WTC11 (cell line): Measurements from ENCODE around the gene MIPOL1. TPM values are rescaled to one million over a fixed set of nuclear protein-coding genes. Genes with fewer than 3 reads are reported as not detected.

Source experiments
- ATAC-seq: fragments of 200-7000 bp; cut with Tn5 transposase; 2 replicates; pipeline ENCODE4 v1.10.0; 2021; ENCODE audit warnings: mild to moderate bottlenecking, moderate library complexity
- CTCF ChIA-PET: fragments of 300-600 bp; sonication (Branson Sonifier 250); formaldehyde crosslinking; loops from one replicate; lab custom pipeline; 2021; ENCODE audit warnings: antibody characterized with exemption; lab: Charles Lee
- POLR2A ChIA-PET: fragments of 350-600 bp; sonication (Branson Sonifier 250); formaldehyde crosslinking; loops from one replicate; lab custom pipeline; 2021; ENCODE audit warnings: antibody characterized with exemption; lab: Charles Lee
- DNase-seq: peaks from one replicate; pipeline ENCODE4 v3.0.0; 2021; ENCODE audit warnings: low spot score
- H3K27ac Mint-ChIP-seq: 2 replicates; pipeline ENCODE4 v1.8.0; 2021; ENCODE audit warnings: mixed read lengths
- H3K27me3 Mint-ChIP-seq: 2 replicates; pipeline ENCODE4 v1.8.0; 2021; ENCODE audit warnings: low read depth, mild to moderate bottlenecking, moderate library complexity, mixed read lengths
- H3K36me3 Mint-ChIP-seq: 2 replicates; pipeline ENCODE4 v1.8.0; 2021; ENCODE audit warnings: mixed read lengths
- H3K4me1 Mint-ChIP-seq: 2 replicates; pipeline ENCODE4 v1.8.0; 2022; ENCODE audit warnings: mixed read lengths
- H3K4me3 Mint-ChIP-seq: 2 replicates; pipeline ENCODE4 v1.8.0; 2021; ENCODE audit warnings: mild to moderate bottlenecking, moderate library complexity, mixed read lengths
- H3K9me3 Mint-ChIP-seq: 2 replicates; pipeline ENCODE4 v1.8.0; 2021; ENCODE audit warnings: mixed read lengths
- CBFB ChIP-seq: sonication (generic); formaldehyde crosslinking; IDR thresholded peaks from 2 replicates; pipeline ENCODE4 v1.8.1; 2022; ENCODE audit warnings: mild to moderate bottlenecking, low read depth, missing genetic modification reagents
- CREB1 ChIP-seq: sonication (generic); formaldehyde crosslinking; IDR thresholded peaks from 2 replicates; pipeline ENCODE4 v1.8.0; 2023; ENCODE audit warnings: mild to moderate bottlenecking, missing genetic modification reagents
- CREM ChIP-seq: sonication (generic); formaldehyde crosslinking; IDR thresholded peaks from 2 replicates; pipeline ENCODE4 v1.8.1; 2022; ENCODE audit warnings: mild to moderate bottlenecking, missing genetic modification reagents, moderate library complexity
- CTCF ChIP-seq: fragments of 200-600 bp; IDR thresholded peaks from 2 replicates; pipeline ENCODE4 v1.8.0; 2022; ENCODE audit warnings: antibody characterized with exemption
- E2F1 ChIP-seq: sonication (generic); formaldehyde crosslinking; IDR thresholded peaks from 2 replicates; pipeline ENCODE4 v1.8.0; 2022; ENCODE audit warnings: mild to moderate bottlenecking, missing genetic modification reagents
- ERG ChIP-seq: fragments of 250-450 bp; sonication (Bioruptor Pico); IDR thresholded peaks from 2 replicates; pipeline ENCODE4 v1.8.0; 2021; ENCODE audit warnings: mild to moderate bottlenecking
- ESRRA ChIP-seq: sonication (generic); formaldehyde crosslinking; IDR thresholded peaks from 2 replicates; pipeline ENCODE4 v1.8.1; 2022; ENCODE audit warnings: mild to moderate bottlenecking, missing genetic modification reagents, borderline replicate concordance
- FOXP1 ChIP-seq: sonication (generic); formaldehyde crosslinking; IDR thresholded peaks from 2 replicates; pipeline ENCODE4 v1.8.0; 2022; ENCODE audit warnings: missing genetic modification reagents, mild to moderate bottlenecking, moderate library complexity, borderline replicate concordance
- GABPB1 ChIP-seq: sonication (generic); formaldehyde crosslinking; IDR thresholded peaks from 2 replicates; pipeline ENCODE4 v1.8.1; 2023; ENCODE audit warnings: mild to moderate bottlenecking, missing genetic modification reagents
- GRHL2 ChIP-seq: fragments of 250-450 bp; sonication (Bioruptor Pico); IDR thresholded peaks from 2 replicates; pipeline ENCODE4 v1.8.0; 2022; ENCODE audit warnings: mild to moderate bottlenecking, moderate library complexity; ENCODE audit not compliant: insufficient replicate concordance, severe bottlenecking
- KAT7 ChIP-seq: sonication (generic); formaldehyde crosslinking; IDR thresholded peaks from 2 replicates; pipeline ENCODE4 v1.8.1; 2023; ENCODE audit warnings: missing genetic modification reagents, mild to moderate bottlenecking, borderline replicate concordance
- MAX ChIP-seq: sonication (generic); formaldehyde crosslinking; IDR thresholded peaks from 2 replicates; pipeline ENCODE4 v1.8.0; 2022; ENCODE audit warnings: mild to moderate bottlenecking, missing genetic modification reagents
- MYBL2 ChIP-seq: sonication (generic); formaldehyde crosslinking; IDR thresholded peaks from 2 replicates; pipeline ENCODE4 v1.8.1; 2023; ENCODE audit warnings: mild to moderate bottlenecking, moderate library complexity, missing genetic modification reagents
- NR1H2 ChIP-seq: sonication (generic); formaldehyde crosslinking; IDR thresholded peaks from 2 replicates; pipeline ENCODE4 v1.9.0; 2021; ENCODE audit warnings: mild to moderate bottlenecking, moderate library complexity, missing genetic modification reagents
- OVOL2 ChIP-seq: fragments of 250-450 bp; sonication (Bioruptor Pico); IDR thresholded peaks from 2 replicates; pipeline ENCODE4 v1.9.0; 2021; ENCODE audit warnings: mild to moderate bottlenecking, borderline replicate concordance
- RELA ChIP-seq: sonication (generic); formaldehyde crosslinking; IDR thresholded peaks from 2 replicates; pipeline ENCODE4 v1.8.1; 2022; ENCODE audit warnings: missing genetic modification reagents, mild to moderate bottlenecking, borderline replicate concordance
- SOX15 ChIP-seq: fragments of 250-450 bp; sonication (Bioruptor Pico); IDR thresholded peaks from 2 replicates; pipeline ENCODE4 v1.9.0; 2021; ENCODE audit warnings: mild to moderate bottlenecking
- TEAD4 ChIP-seq: sonication (generic); formaldehyde crosslinking; IDR thresholded peaks from 2 replicates; pipeline ENCODE4 v1.8.0; 2022; ENCODE audit warnings: mild to moderate bottlenecking, missing genetic modification reagents
- ZNF121 ChIP-seq: sonication (generic); formaldehyde crosslinking; IDR thresholded peaks from 2 replicates; pipeline ENCODE4 v1.8.0; 2023; ENCODE audit warnings: missing genetic modification reagents
- ZNF232 ChIP-seq: sonication (generic); formaldehyde crosslinking; IDR thresholded peaks from 2 replicates; pipeline ENCODE4 v1.8.0; 2022; ENCODE audit warnings: mild to moderate bottlenecking, missing genetic modification reagents
- ZNF263 ChIP-seq: sonication (generic); formaldehyde crosslinking; IDR thresholded peaks from 2 replicates; pipeline ENCODE4 v1.8.1; 2022; ENCODE audit warnings: low read depth, mild to moderate bottlenecking, moderate library complexity, missing genetic modification reagents
- ZNF396 ChIP-seq: fragments of 250-450 bp; sonication (Bioruptor Pico); IDR thresholded peaks from 2 replicates; pipeline ENCODE4 v1.8.0; 2021; ENCODE audit warnings: mild to moderate bottlenecking, moderate library complexity, borderline replicate concordance
- ZNF512 ChIP-seq: sonication (generic); formaldehyde crosslinking; IDR thresholded peaks from 2 replicates; pipeline ENCODE4 v1.8.1; 2022; ENCODE audit warnings: missing genetic modification reagents, borderline replicate concordance
- total RNA-seq: library from RNA; stranded (reverse); gene quantifications from 3 replicates; pipeline ENCODE4 v1.2.3, GENCODE V29; 2021

The MIPOL1 gene
- total RNA-seq, 1 experiment from 2014 or later, result 13.1 TPM

- TF ChIP-seq CREM (CRISPR knock-in tag) (no peak), ESRRA (CRISPR knock-in tag) (no peak), KAT7 (CRISPR knock-in tag) (no peak), TEAD4 (CRISPR knock-in tag) (no peak)
Observed at GRCh38 chr14:37559386-37559785, 361.6 kb downstream of the MIPOL1 start (continued).

- POLR2A ChIA-PET, result no interaction called here
Observed at GRCh38 chr14:37563189-37563588, 365.5 kb downstream of the MIPOL1 start.

GRCh38 chr14:37565550-37565949, 367.8 kb downstream of the MIPOL1 start:
- Mint-ChIP-seq H3K4me1 (peaks cover 9% of the 10 kb centered on the region), H3K27ac (no peak overlapping the region), H3K27me3 (no peaks in the 10 kb centered on the region), H3K36me3 (no peaks in the 10 kb centered on the region), H3K4me3 (no peak overlapping the region), H3K9me3 (no peaks in the 10 kb centered on the region)
- peak; percentile 21 for DNase-seq
- CTCF ChIA-PET, result interaction anchor here (1.0 kb wide), 1 partner anchor 225 kb away, joined by 3 read pairs; no protein-coding TSS in a partner anchor
- ATAC-seq, result peak; percentile 38; the same call in 1 of the 2 replicates
- POLR2A ChIA-PET, result no interaction called here
- TF ChIP-seq TEAD4 (CRISPR knock-in tag) (no peak), GABPB1 (CRISPR knock-in tag) (0 out of 2 replicates have a peak, but pooled peaks have one; percentile 22), ZNF121 (CRISPR knock-in tag) (no peak), CREB1 (CRISPR knock-in tag) (no peak), FOXP1 (CRISPR knock-in tag) (no peak), CTCF (peak; percentile 23; the same call in 1 of the 2 replicates), ZNF232 (CRISPR knock-in tag) (no peak), MYBL2 (CRISPR knock-in tag) (no peak), E2F1 (CRISPR knock-in tag) (no peak)

More at GRCh38 chr14:37563189-37563588, 365.5 kb downstream of the MIPOL1 start:
- no peak for DNase-seq
- Mint-ChIP-seq H3K36me3 (no peaks in the 10 kb centered on the region; the same call in 1 of the 2 replicates), H3K27me3 (no peaks in the 10 kb centered on the region), H3K9me3 (no peaks in the 10 kb centered on the region), H3K4me1 (peaks cover 9% of the 10 kb centered on the region), H3K27ac (no peak overlapping the region), H3K4me3 (no peak overlapping the region)
- TF ChIP-seq CBFB (CRISPR knock-in tag) (no peak), OVOL2 (CRISPR knock-in tag) (no peak), NR1H2 (CRISPR knock-in tag) (no peak), ERG (CRISPR knock-in tag) (no peak), CTCF (no peak), RELA (CRISPR knock-in tag) (no peak), TEAD4 (CRISPR knock-in tag) (no peak), GRHL2 (CRISPR knock-in tag) (no peak), MAX (CRISPR knock-in tag) (no peak), SOX15 (CRISPR knock-in tag) (no peak), ZNF396 (CRISPR knock-in tag) (no peak), ZNF263 (no peak), ZNF512 (no peak)
- no peak for ATAC-seq
- CTCF ChIA-PET, result interaction anchor here (0.8 to 1.0 kb wide), 2 partner anchors 29 to 311 kb away, joined by 3 read pairs; no protein-coding TSS in a partner anchor
